NCI-H1092 (cell line): ENCODE measurements around the gene TNFRSF25.
A peak's percentile ranks its signal among the peaks of the same experiment; 100 is the strongest.
"Not testable (repeated sequence)": the region's sequence is repeated elsewhere in the genome, so short reads cannot be mapped to it uniquely, and the experiment has no call there.

Source experiments
- DNase-seq: peaks from one replicate; lab custom pipeline; 2025; lab: John Stamatoyannopoulos, UW

Gene TNFRSF25

DNA sequence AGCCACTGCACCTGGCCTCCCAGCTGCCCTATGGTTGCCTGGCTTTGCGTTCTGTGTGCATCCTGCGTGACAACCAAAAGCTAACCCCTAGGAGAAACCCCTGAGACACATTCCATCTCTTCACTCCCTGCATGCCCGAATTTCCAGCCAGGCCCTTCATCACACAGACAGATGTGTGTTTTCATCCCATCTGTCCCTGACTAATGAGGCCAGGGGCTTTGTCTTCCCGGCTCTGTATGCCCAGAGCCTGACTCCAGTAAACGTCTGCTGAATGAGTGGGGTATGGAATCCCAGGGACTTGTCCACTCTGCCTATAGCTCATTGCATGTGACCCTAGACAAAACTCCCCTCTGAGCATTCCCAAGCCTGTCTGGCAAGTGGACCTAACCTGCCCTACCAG is 31.8 kb downstream of the TNFRSF25 start:
- DNase-seq = no peak

DNA sequence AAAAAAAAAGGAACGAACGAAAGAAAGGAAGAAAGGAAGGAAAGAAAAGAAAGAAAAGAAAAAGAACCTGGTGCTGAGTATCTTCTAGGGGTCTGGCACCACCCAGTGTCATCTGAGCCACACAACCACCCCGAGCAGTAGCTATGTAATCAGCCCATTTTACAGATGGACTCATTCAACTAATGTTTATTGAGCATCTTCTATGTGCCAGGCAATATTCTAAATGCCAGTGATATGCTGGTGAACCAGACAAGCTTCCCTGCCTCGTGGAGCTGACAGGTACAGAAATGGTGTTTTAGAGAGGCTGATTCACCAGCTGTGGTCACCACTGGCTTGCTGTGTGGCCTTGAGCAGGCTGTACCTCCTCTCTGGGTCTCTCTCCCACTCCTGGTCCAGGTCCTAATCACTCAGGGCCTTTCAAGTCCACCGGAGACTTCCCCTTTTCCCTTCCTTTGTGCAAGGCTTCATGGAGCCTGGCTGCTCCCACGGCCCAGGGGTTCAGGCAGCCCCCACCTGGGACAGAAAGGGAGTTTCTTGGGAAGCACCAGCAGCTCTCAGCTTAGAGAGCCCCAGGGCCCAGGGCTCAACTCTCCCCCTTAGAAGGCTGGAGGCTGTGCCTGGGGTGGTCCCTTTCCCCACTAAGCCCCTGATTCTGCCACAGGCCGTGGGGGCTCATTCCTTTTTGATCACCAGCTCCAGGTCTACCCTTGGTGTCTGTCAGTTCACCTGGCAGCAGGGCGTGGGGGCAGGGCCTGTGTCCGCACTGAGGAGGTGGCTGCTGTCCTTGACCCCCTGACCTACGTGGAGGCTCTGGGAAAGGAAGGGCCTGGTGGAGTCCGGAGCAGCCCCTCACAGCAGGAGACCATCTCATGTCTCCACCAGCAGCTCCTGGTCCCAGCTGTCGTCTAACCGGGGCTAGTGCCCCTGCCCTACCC is 34.1 kb downstream of the TNFRSF25 start:
- DNase-seq = not testable (repeated sequence)

DNA sequence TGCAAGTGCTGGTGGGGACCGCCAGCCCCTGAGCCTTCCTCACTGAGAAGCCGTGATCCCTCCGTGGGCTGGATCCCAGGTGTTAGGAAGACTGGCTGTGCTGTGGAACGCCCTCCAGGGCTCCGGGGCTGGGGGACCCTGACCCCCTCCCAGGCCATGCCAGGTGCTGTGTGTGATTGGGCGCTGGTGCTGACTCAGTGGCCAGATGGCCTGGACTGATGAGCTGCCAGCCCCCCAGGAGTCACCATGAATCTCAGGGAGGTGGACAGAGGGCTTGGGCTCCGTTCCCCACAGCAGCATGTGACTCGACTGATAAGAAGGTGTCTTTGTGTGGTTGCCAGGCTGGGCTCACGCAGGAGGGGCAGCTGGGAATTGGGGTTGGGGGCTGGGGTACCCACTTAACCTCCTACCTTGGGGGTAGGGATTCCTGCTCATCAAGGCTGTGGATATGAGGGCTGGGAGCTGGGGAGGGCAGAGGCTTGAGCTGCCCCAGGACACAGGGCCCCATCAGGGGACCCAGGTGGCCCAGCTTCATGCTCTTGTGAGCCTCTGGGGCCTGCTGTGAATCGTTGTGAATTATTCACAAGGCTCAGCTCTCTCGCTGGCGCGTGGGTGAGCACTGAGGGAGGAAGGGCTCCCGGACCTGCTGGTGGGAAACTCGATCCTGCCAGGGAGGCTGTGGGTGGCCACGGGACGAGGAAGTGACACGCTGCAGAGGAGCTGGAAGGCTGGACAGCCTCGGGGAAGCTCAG is 36.1 kb downstream of the TNFRSF25 start:
- DNase-seq = not testable (repeated sequence)

DNA sequence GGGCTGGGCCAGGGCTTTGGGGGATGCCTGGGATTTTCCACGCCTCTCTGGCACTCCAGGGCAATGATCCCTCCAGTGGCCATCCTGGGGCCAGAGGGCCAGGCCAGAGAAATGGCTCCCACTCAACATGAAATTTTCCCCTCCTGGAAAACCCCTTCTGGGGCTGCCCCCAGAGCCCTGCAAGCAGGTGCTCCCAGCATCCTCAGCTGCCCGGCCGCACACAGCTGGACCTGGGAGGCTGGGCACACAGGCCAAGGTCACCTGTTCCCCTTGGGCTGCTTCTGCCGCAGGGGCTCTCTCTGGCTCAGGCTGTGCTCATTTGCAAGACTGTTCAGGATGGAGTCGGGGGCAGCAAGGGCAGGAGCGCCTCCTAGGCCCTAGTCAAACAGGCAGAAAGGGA is 37.5 kb downstream of the TNFRSF25 start:
- DNase-seq = not testable (repeated sequence)

DNA sequence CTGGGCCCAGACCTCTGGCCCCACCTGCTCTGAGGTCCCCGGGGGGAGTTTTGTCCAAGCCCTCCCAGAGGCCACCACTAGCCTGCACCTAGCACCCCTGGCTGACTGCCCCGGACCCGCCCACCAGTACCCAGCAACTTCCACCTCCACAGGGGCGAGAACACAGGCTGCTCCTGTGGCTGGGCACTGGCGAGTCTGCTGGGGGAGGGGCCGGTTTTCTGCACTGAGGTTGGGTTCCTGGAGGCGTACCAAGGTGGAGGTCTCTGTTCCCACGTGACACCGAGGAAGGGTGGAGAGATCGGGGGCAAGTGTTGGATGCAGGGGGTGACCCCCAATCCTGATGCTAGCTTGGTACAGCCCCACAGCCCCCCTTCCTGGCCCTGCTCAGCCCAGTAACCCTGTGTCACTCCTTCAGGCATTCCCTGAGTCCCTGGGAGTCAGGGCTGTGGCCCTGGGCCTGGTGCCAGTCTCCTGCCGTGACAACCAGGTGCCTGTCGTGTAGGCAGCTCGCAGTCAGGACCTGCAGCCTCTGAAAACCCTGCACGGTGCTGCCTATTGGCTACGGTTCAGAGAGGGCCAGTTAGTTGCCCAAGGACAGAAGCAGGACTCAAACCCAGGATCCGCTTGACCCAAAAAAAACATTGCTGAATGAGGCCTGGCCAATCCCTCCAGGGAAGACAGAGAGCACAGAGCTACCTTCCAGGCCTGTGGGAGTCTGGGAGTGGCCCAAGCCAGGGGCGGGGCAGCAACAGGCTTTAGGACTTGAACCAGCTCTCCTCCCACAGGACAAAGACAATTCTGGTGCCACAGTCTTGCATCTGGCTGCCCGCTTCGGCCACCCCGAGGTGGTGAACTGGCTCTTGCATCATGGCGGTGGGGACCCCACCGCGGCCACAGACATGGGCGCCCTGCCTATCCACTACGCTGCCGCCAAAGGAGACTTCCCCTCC is 38.3 kb downstream of the TNFRSF25 start:
- no peak for DNase-seq

GRCh38 chr1:6426972-6427350 is 39.0 kb downstream of the TNFRSF25 start:
- no peak for DNase-seq

GRCh38 chr1:6426277-6426971 is 39.5 kb downstream of the TNFRSF25 start:
- no peak for DNase-seq

DNA sequence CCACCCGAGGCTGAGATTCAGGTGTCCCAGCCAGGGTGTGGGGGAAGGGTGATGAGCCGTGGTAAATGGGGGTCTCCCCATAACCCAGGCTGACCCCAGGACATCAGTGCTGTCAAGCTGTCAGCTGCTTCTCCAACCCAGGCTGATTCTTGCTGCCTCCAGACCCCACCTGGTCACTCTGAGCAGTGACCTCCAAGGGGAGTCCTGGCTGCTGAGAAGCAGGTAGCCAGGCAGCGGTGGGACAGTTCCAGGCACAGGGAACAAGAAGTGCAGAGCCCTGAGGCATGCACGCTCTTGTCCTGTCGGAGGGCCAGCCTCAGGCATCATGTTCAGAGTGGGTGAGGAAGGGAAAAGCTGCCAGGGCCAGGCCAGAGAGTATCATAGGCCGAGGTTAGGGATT is 40.3 kb downstream of the TNFRSF25 start:
- no peak for DNase-seq

DNA sequence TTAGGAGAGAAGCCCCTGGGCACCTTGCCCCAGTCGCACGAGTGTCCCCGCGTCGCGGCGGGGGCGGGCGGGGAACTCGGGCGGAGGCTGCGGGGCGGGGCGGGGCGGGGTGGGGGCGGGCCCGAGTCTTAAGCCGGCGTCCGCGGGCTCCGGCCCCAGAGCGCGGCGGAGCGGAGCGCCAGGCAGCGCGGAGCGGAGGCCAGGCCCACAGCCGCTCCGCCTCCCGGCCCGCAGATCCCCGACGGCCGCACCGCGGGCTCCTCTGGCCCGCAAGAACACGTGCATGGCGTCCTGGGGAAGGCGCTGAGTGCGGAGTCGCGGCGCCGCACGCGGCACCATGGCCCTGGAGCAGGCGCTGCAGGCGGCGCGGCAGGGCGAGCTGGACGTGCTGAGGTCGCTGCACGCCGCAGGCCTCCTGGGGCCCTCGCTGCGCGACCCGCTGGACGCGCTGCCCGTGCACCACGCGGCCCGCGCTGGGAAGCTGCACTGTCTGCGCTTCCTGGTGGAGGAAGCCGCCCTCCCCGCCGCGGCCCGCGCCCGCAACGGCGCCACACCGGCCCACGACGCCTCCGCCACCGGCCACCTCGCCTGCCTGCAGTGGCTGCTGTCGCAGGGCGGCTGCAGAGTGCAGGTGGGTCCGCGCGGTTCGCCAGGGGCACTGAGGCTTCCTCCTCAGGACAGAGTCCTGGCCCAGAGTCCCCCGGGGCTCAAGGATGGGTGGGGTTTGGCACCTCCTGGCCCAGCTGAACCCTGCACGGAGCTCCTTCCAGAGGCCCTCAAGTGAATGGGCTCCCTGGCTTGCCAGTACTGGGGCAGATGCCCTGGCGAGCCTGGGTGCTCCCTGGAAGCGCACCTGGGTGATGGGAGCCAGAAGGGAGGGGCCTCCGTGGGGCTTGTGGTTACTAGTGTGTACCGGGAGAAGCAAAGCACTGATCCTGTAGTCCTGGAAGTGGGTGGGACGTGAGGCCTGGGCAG is 41.1 kb downstream of the TNFRSF25 start, which contains the start of gene ESPN:
TSS of gene ESPN (plus strand) at position 158 of the 975 bp plus-strand sequence. CDS start at position 338, 180 bp downstream.
- DNase-seq = no peak

DNA sequence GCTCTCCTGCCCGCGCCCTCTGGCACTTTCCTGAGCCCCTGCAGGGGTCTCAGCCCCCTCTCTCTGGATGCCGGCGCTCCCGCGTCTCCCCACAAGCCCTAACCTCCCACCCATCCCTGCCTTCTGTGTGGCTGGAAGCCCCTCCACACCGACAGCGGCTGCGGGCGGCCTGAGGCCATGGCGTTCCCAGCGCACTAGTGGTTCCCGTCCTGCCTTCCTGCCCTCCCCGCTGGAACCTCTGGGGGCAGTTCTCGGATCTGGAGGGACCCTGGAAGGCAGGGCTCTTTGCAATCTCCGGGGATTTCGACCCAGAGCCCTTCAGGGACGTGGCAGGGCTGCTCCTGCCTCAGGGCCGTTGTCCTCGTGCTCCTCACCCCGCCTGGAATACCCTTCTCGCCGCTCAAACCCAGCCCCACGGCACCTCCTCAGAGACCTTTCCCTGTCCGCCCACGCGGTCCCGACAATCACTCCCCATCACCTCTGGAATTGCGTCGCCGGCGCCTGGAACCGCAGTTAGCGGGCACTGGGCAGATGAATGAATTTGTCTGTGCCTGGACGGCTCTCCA is 41.9 kb downstream of the TNFRSF25 start:
- DNase-seq = no peak

DNA sequence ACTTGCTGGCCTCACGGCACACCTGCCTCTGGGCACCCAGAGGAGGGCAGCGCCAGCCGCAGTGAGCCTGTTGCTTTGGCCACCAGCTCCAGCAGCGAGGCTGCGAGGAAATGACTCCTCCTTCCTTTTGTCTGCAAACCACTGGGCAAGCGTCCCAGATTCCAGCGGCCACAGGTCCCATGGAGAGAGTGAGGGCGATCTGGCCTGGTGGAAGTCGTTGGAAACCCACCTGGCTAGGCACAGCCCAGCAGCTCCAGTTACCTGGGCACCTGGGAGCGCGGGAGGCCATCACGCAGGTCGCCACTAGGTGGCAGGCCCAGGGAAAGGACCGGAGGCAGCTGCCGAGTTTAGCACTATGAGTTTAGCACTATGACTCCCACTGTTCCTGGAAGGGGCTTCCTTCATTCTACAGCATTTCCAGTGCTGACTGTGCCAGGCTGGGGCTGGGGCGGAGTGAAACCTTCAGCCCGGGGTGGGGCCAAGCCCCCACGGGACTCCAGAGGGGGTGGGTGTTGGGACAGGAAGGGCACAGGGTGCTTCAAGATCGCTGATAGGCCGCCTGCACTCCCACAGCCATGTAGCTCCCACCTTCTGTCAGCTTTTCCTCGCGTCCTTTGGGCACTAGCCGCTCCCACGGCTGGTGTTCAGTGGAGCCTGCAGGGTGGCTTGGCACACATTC is 42.5 kb downstream of the TNFRSF25 start:
- peak; percentile 57 for DNase-seq

DNA sequence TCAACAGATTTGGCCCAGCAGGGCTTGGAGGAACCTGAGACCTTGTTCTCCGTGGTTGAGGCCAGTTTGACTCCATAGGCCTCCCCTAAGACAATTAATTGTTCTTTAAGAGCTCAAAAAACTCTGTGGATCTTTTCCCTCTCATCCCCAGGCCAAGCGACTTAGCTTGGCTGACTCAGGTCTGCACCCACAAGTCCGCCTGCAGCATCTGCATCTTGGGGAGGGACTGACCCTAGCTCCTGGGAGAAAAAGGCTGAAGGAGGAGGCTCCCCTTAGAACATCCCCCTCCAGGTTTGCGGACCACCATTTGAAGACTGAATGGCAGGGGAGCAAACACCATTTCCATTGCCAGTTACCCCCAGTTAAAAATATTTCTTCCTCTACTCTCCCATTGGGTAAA is 44.7 kb downstream of the TNFRSF25 start:
- no peak for DNase-seq

DNA sequence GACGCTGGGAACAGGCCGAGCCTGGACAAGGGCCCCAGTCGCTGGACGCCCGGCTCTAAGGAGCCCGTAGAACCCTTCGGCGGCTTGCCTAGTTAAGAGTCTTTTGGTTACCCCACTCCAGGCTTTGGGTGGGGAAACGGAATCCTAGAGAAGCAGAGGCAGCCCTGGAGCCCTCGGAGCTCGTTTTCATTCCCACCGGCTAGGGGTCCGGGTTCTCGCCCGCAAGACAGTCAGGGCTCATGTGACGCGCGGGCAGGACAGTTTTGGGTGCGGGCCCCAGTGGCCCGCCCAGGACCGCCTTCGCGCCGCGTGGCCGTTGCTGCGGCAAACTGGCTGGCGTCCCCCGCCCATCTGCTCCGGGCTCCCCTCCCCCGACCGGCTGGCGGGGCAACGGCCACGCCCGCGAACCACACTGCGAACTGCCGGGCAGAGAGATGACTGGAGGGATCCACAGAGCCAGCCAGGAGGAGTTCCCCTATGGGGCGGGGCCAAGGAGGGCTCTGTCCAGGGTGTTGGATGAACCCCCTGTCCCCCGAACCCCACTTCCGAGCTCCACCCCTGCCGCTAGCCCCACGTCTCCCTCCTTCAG is 45.4 kb downstream of the TNFRSF25 start:
- DNase-seq = no peak

DNA sequence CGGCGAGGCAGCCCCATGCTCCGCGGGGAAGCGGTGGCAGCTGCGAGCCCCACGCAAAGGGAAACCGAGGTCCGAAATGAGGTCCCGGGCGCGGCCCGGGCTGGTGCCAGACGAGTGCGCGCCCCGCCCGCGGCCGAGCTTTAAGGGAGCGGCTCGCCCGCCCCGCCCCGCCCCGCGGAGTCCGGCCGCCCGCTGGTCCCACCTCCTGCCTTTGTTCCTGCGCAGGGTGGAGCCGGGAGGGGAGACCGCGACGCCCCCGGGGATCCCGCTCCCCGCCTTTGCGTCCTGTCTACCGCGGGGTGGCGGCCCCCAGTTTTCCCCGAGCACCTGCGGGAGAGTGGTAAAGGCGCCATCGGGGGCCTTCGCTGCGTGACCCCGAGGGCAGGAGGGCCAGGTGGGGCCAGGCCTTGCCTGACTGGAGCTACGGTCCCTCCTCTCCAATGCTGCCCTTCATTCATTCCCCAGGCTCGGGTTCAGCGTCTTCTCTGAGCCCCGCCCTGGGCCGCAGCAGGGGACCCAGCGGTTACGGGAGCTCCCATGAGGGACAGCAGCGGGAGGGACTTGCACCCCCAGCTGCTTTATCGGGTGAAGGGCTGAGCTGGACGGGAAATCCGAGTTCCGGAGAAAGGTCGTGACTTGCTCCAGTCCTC is 46.0 kb downstream of the TNFRSF25 start, which contains the start of gene HES2:
TSS of gene HES2 (minus strand) at position 116 of the 650 bp plus-strand sequence. CDS start at position 17, 99 bp downstream.
- no peak for DNase-seq

DNA sequence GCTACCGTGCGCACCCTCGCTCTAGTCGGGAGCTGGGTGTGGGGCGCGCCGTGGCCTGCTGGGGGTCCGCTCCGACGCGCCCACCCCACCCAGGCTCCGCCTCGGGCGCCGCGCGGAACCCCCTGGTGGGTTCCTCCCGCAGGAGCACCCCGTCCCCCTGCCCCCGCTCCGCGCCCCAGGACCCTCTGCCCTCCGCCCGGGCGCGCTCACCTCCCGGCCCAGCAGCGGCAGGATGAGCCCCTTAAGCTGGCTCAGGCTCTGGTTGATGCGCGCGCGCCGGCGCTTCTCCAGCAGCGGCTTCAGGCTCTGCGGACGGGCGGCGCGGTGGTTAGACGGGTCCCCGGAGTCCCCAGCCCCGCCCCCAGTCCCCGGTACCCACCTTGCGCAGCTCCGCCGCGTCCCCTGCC is 46.6 kb downstream of the TNFRSF25 start:
- DNase-seq = no peak

- no peak for DNase-seq
Observed at GRCh38 chr1:6418668-6419396, 47.1 kb downstream of the TNFRSF25 start.

GRCh38 chr1:6417961-6418667 is 47.9 kb downstream of the TNFRSF25 start:
- no peak for DNase-seq
